ENCODE measurements around the gene HDLBP.

DNA sequence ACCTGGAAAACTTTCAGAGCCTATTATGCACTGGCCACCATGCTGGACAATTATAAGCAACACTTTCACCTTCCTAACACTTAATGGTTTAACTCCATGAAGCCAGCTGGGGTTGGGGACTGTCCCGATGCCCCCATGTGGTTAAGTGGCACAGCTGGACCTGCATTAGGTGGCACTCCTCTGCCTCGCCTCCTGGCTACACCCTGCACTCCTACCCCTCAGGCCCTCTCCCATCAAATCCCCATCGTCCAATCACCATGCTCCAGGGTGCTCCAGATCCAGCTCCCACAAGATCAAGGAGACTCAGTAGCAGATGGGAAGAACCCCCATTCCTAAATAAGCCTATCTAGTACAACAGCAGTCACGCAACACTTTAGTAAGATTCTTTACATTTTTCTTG, 53.8 kb downstream of the HDLBP start:
- no peak for TF ChIP-seq ZNF274 (IDR thresholded peaks at IDR 0.05; ENCODE audit: low read depth, low read length)
- no peak for TF ChIP-seq YY1 (IDR thresholded peaks at IDR 0.05; ENCODE audit: insufficient read depth, insufficient read length)
- no peak for TF ChIP-seq SUZ12 (IDR thresholded peaks at IDR 0.05; ENCODE audit: extremely low read depth, insufficient read depth, insufficient read length)
